Glomerular visceral epithelial cell (primary cell): ENCODE data around the gene NRP2.

Experiments used
- DNase-seq: peaks from one replicate; pipeline ENCODE4 v3.0.0-alpha.2; 2016; ENCODE audit errors: extremely low spot score

NRP2 gene

GRCh38 chr2:205682239-205682970, at the start of gene NRP2:
Gene NRP2 (plus strand): TSS chr2:205682501. CDS start chr2:205683291, 790 bp downstream.
- DNase-seq, result peak; percentile 95

- DNase-seq, result no peak
Measured at GRCh38 chr2:205633994-205634393, 48.3 kb upstream of the NRP2 start.

- no peak for DNase-seq
Measured at GRCh38 chr2:205636549-205637319, 45.6 kb upstream of the NRP2 start.

GRCh38 chr2:205637320-205637602, 45.0 kb upstream of the NRP2 start:
- no peak for DNase-seq

GRCh38 chr2:205637779-205638503, 44.4 kb upstream of the NRP2 start:
- no peak for DNase-seq

GRCh38 chr2:205640716-205641115, 41.6 kb upstream of the NRP2 start:
- DNase-seq, result no peak

GRCh38 chr2:205642599-205643356, 39.5 kb upstream of the NRP2 start:
- DNase-seq, result no peak

GRCh38 chr2:205643391-205643885, 38.9 kb upstream of the NRP2 start:
- DNase-seq, result no peak

- DNase-seq, result no peak
Measured at GRCh38 chr2:205644018-205644417, 38.3 kb upstream of the NRP2 start.

GRCh38 chr2:205646680-205647079, 35.6 kb upstream of the NRP2 start:
- no peak for DNase-seq

- peak; percentile 57 for DNase-seq
Measured at GRCh38 chr2:205650450-205650849, 31.9 kb upstream of the NRP2 start.

- no peak for DNase-seq
Measured at GRCh38 chr2:205650931-205651330, 31.4 kb upstream of the NRP2 start.

- DNase-seq, result no peak
Measured at GRCh38 chr2:205651719-205652118, 30.6 kb upstream of the NRP2 start.

GRCh38 chr2:205654878-205655605, 27.3 kb upstream of the NRP2 start:
- DNase-seq, result peak; percentile 31

- DNase-seq, result no peak
Measured at GRCh38 chr2:205655779-205656456, 26.4 kb upstream of the NRP2 start.

GRCh38 chr2:205656461-205656860, 25.8 kb upstream of the NRP2 start:
- DNase-seq, result no peak

- no peak for DNase-seq
Measured at GRCh38 chr2:205656941-205657340, 25.4 kb upstream of the NRP2 start.

- DNase-seq, result no peak
Measured at GRCh38 chr2:205657579-205657978, 24.7 kb upstream of the NRP2 start.

- DNase-seq, result no peak
Measured at GRCh38 chr2:205658068-205658467, 24.2 kb upstream of the NRP2 start.

GRCh38 chr2:205658572-205658971, 23.7 kb upstream of the NRP2 start:
- DNase-seq, result no peak

- DNase-seq, result no peak
Measured at GRCh38 chr2:205659922-205660321, 22.4 kb upstream of the NRP2 start.
